Stimulated activated CD4-positive, alpha-beta T cell treated with anti-CD3 and anti-CD28 coated beads, Interleukin-15, amount 100 ng/mL, for 24 hours (primary cell): ENCODE measurements around the gene SNRPA1.
A peak's percentile ranks its signal among the peaks of the same experiment; 100 is the strongest.

Experiments used
- DNase-seq: peaks from one replicate; pipeline ENCODE4 v3.0.0-alpha.2; 2020

SNRPA1 gene

DNA sequence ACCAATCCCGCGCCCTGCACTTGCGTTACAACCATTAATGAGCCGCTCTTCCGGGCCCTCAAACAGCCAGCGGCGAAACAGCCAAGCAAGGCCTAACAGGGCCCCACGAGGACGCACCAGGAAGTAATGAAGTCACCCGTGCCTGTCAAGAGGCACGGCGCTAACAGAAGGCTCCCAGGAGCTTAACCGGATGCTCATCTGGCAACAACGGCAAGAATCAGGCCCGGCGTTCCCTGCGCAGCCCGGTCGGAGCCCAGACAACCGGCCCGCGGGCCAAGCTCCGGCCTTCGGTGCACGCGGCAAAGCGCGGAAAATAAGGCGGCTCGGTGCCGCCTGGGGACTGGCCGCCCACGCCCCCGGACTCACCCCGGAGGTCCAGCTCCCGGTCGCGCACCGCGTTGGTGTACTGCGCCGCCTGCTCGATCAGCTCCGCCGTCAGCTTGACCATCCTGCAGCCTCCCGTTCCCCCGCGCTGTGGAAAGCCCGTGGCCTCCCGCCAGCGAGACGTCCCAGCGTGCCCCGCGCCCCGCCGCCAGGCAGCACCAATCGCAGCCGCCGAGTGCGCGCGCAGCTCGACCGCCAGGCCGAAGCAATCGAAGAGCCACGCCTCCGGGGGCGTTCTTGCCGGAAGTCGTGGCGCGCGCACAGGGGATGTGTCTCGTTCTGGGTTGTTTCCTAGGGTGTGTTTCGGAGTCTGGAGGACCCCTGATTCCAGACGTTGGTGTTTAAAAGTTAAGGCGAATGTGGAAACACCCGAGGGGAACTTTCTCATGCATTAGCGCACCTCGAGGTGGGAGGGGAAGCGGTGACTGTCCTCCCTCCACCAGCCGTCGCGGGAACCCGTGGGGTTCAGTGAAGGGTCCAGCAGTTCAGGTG lies at the start of gene SNRPA1:
Gene SNRPA1 (minus strand): TSS at position 518 of the 876 bp plus-strand sequence. CDS start 70 bp downstream, at position 448.
- peak; percentile 99 for DNase-seq

DNA sequence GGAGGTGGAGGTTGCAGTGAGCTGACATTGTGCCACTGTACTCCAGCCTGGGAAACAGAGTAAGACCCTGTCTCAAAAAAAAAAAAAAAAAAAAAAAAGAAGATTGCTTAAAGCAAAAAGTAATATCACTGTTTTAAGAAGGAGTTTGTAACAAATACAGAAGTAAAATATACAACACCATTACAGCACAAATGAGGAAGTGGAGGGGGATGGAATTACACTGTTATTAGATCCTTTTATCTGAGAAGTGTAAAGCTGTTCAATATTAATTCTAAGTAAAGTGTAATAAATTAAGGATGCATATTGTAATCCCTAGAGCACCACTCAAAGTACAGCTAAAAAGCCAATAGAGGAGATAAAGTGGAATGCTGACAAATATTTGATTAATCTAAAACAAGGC lies 47.0 kb upstream of the SNRPA1 start:
- DNase-seq = no peak

DNA sequence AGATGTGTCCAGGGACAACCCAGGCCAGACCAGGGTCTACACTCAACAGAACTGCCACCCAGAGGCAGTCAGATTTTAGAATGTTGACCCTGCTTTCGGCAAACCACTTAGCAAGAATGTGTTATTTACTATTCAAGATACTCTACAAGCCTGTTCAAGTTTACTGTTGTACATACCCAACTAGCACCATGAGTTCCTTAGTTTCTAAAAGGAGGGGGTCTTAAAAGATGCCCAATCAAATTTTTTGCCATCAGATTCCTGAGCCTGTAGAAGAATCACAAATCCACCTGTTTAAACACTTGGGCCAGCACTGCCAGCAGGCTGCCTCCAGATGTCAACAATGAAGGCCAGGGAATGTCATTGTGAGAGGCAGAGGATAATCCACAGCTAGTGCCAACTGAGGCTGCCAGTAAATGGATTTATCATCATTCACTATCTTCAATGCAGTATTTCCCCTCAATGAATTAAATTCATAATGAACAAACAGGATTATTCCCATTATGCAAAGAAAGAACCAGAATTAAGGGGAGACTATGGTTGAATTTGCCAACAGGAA lies 43.5 kb upstream of the SNRPA1 start:
- DNase-seq = no peak

DNA sequence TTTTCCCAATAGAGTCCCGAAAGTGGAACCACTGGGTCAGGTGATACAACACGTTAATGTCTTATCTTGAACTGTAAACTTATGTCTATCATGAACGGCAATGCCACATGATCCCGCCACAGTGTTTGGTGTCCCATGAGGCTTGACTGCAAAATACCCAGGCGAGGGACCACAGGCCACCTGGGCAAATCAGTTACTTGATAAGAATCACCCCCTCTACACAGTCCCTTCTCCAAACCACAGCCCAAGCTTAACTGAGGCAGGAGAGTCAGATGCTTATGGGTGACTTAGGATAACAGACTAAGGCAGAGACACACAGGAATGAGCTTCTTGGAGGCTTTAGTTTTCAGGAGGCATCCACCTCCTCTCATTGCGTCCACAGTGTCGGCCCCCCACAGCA lies 42.9 kb upstream of the SNRPA1 start:
- no peak for DNase-seq

DNA sequence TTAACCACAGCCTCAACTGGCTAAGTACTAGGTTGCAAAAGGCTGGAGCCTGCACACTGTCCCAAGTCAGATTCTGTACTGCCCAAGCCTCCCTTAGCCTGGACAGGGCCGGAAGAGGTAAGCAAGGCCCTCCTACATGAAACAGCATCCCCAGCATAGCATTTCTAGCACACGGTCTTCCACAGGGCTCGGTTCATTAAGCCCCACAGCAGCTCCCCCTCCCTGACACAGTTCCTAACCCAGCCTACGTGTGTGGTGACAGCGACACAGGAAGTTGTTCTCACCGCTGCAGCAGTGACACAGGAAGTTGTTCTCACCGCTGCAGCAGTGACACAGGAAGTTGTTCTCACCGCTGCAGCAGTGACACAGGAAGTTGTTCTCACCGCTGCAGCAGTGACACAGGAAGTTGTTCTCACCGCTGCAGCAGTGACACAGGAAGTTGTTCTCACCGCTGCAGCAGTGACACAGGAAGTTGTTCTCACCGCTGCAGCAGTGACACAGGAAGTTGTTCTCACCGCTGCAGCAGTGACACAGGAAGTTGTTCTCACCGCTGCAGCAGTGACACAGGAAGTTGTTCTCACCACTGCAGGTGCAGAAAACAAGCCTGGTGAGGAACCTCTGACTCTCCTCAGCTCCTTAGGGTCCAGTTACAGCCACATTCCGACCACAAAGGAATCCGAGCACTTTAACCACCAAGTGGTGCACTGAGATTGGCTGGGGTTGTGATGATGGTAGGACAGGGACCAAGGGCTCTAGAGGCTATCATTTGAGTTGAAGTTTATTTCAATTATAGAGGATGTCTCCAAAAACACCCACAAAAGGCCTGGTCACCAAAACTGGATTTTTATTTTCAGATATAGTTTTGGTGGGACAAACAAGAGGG lies 39.1 kb upstream of the SNRPA1 start:
- DNase-seq = peak; percentile 65

DNA sequence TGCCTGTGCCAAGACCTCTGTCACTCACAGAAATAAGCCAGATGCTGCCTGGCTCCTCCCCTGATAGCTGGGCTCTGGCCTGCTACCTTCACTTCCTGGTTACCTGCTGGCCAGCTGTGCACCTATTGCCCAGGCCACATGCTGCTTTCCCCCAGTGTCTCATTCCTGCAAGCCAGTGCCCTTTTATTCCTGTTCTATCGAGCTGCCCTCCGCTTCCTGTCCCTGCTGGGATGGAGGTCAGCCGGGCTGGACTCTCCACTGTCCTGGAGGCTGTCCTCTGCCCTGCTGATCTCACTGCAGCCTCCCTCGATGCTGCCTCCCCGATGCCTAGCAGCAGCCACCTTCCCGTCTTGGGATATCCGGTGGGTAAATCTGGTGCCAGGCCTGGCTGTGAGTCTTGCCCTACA lies 37.0 kb upstream of the SNRPA1 start:
- DNase-seq = no peak

DNA sequence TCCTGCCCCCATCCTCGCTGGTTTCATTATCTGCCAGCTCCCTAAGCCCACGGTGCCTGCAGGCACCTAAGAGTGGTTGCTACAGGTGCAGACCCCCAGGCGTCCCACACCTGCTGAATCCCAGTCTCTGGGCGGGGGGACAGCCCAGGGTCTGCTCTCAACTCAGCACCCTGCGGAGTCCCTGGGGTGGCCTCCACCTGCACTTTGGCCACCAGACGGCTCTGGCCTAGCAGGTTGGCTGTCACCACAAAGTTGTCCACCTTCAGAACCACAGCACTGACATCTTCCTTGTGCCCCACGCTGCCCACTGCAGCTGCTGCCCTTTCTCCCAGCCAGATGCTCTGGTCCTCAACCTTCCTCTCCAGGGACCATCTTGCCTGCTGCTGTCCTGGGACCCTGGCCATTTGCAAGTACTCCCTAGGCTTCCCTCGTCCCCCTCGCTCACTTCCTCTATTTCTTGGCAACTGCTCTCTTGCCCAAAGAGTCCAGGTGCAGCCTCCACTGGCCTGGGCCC lies 34.9 kb upstream of the SNRPA1 start:
- no peak for DNase-seq

DNA sequence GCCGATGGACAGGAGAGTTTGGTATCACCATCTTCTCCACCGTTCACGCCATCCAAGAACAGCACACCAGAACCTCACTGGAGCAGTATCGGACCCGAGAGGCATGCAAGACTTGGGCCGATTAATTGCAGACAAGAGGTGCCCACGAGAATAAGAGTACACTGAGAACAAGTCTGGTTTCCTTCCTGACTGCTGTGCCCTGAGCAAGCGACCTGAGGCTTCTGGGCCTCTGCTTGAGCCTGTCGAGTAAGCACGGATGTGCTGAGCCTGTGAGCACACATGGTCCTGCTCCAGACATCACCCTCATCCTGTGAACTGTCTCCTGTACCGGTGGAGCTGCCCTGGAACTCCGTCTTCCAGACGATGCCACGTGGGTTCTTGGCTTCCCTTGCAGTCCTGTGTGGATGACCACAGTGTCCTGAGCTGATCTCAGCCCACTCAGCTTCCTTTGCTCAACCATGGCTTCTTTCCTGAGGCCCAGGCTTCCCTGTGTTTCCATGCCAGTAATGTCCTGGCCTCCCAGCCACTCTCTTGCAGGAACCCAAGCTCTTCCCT lies 34.3 kb upstream of the SNRPA1 start:
- DNase-seq = no peak

DNA sequence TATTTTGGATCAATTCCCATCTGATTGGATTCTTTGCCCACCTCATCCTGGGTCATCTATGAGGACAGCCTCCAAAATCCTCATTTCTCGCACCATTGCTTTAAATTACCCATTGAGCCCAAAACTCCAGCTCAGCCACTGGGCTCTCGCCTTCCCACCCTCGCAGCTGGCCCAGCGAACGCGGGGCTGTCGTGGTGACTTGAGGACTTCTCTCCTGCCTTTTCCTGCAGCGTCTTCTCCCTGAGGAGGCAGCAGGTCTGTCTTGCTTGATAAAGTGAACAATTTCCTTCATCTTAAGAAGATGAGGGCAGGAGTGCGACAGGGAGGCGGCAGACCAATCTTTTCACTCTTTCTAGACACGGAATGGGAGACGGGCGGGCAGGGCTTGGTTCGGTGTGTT lies 33.0 kb upstream of the SNRPA1 start:
- DNase-seq = no peak

DNA sequence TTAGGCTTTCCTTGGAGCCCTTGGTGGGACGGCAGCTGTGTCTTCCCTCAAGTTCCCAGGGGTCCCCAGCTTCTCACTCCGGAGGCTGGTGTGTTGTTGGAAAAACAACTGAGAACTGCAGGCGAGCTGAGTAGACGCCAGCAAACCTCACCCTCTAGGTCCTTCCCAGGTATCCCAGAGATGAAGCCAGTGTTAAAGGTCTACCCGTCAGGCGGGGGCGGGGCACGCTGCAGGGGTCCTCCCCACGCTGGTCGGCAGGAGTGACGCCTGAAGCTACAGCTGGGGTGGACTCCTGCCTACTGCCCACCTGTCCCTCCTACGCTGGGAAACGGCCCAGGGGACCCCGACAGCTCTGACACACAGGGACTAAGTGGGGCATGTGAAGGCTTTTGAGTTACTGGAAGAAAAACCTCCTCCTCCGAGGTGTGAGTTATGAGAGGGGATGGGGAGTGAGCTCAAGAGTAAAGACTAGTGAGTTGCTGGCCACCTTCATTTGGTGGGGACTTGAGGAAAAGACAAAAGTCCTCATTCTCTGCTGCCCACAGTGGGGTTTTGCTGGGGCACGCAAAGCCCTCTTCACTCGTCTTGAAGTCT lies 32.2 kb upstream of the SNRPA1 start:
- no peak for DNase-seq

DNA sequence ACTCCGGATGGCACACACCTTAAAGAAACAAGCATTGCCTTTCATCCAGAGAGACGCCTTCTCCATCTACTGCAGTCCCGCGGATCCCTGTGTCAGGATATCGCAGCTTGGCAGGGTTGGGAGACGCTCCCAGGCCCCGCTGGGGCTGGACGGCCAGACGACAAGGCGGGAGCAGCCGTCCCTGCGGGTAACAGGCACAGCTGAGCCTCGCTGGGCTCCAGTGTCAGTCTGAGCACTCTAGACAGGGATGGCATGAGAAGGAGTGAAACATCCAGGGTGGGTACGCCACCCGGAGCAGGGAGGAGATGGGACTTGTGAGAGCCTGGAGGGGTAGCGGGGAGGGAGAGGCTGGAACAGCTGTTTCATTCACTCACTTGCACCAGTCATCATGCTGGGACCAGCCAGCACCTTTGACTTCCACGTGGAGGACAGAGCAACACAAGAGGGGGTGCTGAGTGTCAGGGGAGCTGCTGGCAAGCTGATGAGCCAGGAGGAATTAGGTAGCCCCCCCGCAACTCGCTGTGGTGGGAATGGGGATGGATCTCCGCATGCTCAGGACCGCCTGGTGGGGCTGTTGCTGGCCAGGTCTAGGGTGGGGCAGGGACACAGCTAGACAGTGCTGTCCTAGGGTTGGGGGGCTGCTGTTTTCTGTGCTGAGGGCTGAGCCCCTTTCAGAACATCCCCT lies 31.6 kb upstream of the SNRPA1 start:
- DNase-seq = no peak

DNA sequence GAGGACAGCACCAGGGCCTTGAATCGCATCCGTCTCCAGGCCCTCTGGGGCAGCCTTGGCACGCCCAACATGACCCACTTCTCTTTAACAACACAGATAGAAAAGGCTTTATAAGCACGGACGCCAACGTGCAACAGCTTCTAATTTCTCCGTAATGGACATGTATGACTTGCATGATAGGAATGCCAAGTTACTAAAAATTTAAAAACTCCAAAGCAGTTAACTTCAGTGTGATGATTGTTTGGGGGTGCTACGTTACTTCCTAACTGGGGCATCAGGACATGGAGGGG lies 30.9 kb upstream of the SNRPA1 start:
- no peak for DNase-seq

DNA sequence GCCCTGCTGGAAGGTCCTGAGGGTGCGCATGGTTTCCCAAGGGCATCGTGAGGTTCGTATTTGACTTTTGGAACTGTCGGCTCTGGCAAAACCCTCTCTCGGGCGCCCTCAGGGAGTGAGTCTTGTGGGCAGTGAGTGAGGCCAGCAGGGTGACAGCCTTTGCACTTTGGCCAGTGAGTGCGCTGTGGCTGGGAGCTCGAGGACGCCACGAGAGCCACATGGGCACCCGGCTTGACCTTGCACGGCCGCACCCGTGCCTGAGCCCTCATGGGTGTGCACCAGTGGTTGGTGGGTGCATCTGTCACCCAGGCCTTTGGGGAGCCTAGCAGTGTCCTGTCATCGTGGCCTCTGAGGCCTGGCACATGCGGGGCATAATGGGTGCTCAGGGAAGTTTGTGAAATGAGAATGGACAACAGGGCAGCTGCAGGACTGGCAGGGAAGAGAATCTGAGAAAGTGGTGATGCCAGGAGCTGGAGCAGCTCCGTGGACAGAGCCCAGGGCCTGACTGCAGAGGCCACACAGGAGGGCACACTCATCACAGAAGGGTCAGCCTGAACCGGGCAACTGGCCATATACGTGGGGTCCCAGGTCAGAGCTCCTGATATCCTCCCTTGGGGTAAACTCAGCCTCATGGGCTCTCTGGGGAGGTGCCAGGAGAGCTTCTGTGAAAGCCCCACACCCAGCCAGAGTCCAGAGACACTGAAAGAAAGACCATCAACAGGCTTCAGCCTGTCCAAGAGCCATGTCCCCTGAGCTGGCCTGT lies 30.4 kb upstream of the SNRPA1 start:
- no peak for DNase-seq

DNA sequence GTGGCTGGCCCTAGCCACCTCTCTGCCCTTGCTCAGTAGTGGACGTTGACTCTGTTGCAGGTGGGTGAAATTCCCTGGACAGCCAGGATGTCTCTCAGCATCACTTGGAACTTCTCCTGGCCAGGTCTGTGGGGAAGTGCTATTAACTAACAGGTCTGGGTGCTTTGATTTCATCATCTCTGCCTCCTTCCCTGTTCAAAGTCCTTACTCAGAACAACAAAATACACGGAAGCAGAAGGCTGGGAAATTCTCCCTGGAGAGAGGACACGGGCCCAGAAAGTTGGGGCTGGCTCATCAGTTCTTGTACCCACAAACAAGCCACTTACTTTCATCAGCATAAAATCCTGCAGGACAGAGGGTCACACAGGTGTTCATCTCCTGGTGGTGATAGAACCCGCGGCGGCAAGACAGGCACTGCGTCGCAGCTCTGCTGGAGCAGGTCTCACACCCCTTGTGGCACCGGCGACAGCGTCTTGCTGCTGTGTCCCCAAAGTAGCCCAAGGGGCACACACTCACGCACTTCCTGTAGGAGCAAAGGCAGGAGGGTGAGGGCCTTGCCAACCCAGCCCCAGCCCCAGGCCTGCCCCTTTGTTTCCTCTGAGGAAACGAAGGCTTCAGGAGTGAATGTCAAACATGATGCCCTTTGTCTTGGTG lies 29.6 kb upstream of the SNRPA1 start:
- DNase-seq = no peak

DNA sequence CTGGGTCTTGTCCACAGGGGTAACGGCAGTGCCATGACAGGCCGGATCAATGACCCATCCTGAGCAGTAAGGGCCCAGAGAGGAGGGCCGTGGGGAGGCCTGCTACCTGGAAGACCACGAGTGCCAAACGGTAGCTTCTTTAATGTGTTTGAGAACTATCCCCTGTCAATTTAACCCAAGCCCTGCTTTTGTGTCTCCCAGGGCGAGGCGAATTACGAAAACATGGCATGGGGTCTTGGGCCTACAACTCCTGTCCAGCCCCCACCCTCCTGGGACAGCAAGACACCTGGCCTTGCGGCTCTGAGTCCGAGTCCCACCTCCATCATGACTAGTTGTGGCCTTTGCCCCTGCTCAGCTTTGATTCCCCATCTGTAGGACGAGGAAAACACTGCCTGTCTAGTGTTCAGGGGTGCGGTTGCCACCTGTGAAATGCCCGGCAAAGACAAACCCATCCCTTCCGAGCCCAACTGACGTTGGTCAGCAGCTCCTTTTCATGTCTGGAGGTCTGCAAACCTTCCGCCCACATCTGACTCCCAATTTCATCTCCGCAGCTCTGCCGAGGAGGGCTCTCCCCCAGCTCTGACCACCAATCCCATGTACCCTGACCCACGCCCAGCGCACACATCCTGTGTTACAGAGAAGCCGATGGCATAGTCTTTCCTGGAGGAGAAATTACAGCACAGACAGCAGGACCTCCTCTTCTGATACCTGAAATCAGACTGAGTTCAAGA lies 28.9 kb upstream of the SNRPA1 start:
- DNase-seq = no peak

DNA sequence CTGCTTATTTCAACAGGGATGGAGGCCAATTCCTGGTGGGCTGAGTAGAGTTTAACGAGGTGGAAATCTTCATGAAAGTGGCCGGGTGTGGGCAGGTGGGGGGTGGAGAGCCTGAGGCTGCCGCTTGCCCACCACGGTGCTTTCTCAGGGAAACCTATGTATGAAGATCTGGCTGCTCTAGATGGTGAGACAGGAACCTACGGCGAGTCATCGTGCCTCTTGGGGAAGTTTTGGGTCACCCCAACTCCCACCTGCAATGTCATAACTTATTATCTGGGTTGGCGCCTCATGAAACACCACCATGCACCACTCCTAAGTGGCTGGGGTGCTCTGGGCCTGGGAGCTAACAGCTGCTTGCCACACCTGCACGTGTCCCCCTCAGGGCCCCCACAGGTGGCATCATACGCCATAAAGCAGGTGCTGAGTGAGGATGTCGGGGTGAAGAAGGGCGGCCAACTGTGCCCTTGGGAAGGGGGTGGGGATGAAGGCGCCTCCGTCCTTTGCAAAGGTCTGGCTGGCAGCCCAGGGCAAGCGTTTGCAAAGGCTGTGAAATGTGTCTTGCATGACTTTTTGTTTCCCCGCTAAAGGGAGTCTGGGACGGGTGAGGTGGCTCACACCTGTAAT lies 27.9 kb upstream of the SNRPA1 start:
- no peak for DNase-seq

DNA sequence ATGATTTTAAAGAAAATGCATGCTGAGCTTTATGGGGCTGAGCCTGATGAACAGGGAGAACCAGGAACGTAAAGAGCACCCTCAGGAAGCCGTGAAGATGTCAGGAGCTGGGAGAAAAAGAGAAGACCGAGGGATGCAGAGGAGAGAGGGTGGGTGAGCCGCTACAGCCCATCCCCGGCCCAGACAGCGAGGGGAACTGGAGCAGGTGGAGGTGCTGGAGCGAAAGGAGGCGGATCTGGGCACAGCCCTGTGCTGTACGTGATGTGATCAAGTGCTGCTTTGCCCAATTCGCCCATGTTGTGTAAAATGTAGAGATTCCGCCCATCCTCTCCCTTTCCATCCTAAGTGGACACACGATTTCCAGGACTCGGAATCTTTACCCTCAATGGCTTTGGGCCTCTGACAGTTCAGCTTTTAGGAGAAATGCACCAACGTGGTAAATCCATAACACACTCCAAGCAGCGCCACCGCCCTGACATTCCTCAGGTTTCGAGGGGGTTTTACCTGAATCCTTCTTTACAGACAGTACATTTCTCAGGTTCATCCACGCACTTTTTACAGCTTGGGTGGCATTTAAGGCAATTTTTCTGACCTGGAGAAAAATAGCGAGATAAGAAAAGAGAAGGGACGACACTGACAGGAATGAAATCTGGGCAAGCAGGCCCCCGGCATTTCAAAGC lies 27.1 kb upstream of the SNRPA1 start:
- no peak for DNase-seq

DNA sequence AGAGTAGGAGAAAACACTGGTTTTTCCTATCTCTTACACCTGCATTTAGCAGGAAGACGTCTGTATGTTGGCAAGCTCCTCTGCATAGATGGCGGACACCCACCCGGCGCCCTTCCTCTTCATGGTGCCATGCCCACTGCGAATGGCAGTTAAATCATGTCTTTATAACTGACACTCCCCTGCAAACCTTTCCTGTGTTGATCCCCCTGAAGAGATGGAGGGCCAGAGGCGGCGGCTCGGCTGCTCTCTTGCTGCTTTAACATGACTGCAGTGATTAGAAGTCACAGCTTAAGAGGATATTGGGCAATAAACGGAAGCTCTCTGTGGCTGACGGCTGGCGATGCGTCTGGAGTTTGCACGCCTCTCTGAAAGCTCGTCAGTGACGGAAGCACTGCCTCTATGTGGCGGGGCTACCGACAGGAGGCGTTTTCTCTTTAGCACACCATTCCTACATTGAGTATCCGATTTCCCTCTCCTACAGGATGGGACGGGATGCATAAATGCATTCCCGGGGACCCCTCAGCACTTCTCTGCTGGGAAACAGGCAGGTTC lies 25.5 kb upstream of the SNRPA1 start:
- DNase-seq = peak; percentile 67

DNA sequence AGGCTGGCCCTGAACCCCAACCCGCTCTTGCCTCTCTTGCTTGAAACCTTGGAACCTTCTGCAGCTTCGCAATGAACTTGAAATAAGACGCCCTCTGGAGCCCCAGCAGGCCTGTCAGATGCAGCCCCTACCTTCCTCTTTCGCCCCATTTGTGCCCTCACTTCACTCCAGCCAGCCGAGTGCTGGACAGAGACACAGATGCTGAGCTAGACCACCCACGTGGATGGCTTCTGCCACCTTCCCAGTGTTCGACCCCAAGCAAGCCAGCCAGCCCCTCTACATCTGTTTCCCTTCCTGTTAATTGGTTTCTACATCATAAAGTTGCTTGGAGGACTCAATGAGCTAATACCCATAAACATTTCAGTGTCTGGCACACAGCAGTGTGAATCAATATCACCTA lies 23.8 kb upstream of the SNRPA1 start:
- no peak for DNase-seq
